Measurements from ENCODE around the gene ACTG1. TPM values are rescaled to one million over a fixed set of nuclear protein-coding genes. Genes with fewer than 3 reads are reported as not detected.
A peak's percentile ranks its signal among the peaks of the same experiment; 100 is the strongest.

ACTG1 gene
- polyA plus RNA-seq, 1 of the 3 experiments (the other 2 are of a cell fraction) = 7,871 TPM

- H3K79me2 ChIP-seq (ENCODE audit: insufficient read depth) = peaks cover 56% of the 10 kb centered on the region
- peaks cover 43 to 50% of the 10 kb centered on the region in 2 experiments for H3K36me3 ChIP-seq (replicated peaks in 1 of 2; ENCODE audit: control insufficient read depth in 1 of 2, insufficient read depth in 2 of 2, low read length in 1 of 2)
- no peak overlapping the region for H3K4me2 ChIP-seq
- WGBS (ENCODE audit: low lambda C conversion rate) = 90% methylated on average over 21 of the region's 27 CpGs
- no peak overlapping the region for H2AFZ ChIP-seq (ENCODE audit: low read depth)
- no peak overlapping the region for H3K4me3 ChIP-seq (ENCODE audit: low read depth in 2 of 2, low read length in 1 of 2)
- H3K27ac ChIP-seq (ENCODE audit: low read depth in 2 of 2, low read length in 1 of 2) = no peak overlapping the region
- no peaks in the 10 kb centered on the region for H3K9me3 ChIP-seq
- DNase-seq = no peak
- peaks cover 10% of the 10 kb centered on the region; the same call in 1 of the 2 replicates for H4K20me1 ChIP-seq (ENCODE audit: insufficient read depth)
- no peaks in the 10 kb centered on the region for H3K27me3 ChIP-seq (ENCODE audit: insufficient read depth)
- H3K9ac ChIP-seq = no peak overlapping the region
- H3K9me2 ChIP-seq = no peaks in the 10 kb centered on the region
- TF ChIP-seq RAD21 (IDR thresholded peaks at IDR 0.05; ENCODE audit: low read length) (peak; percentile 15; the same call in 1 of the 2 replicates), SMC3 (IDR thresholded peaks at IDR 0.05; ENCODE audit: low read depth, low read length) (peak; percentile 18; the same call in 1 of the 2 replicates), PBX3 (IDR thresholded peaks at IDR 0.05) (no peak), FOSL2 (IDR thresholded peaks at IDR 0.05; ENCODE audit: borderline replicate concordance, low read depth) (no peak)
- TF ChIP-seq, protein P1, sequence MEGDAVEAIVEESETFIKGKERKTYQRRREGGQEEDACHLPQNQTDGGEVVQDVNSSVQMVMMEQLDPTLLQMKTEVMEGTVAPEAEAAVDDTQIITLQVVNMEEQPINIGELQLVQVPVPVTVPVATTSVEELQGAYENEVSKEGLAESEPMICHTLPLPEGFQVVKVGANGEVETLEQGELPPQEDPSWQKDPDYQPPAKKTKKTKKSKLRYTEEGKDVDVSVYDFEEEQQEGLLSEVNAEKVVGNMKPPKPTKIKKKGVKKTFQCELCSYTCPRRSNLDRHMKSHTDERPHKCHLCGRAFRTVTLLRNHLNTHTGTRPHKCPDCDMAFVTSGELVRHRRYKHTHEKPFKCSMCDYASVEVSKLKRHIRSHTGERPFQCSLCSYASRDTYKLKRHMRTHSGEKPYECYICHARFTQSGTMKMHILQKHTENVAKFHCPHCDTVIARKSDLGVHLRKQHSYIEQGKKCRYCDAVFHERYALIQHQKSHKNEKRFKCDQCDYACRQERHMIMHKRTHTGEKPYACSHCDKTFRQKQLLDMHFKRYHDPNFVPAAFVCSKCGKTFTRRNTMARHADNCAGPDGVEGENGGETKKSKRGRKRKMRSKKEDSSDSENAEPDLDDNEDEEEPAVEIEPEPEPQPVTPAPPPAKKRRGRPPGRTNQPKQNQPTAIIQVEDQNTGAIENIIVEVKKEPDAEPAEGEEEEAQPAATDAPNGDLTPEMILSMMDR (IDR thresholded peaks at IDR 0.05) = peak; percentile 47
- H3F3A ChIP-seq (replicated peaks; ENCODE audit: insufficient read depth) = peaks cover 38% of the 10 kb centered on the region
- CTCF ChIA-PET = interaction anchor here (0.5 to 3.3 kb wide), 5 partner anchors 21 to 301 kb away, joined by 3 to 16 read pairs (median 3); no protein-coding TSS in a partner anchor
- POLR2A ChIA-PET = no interaction called here
- H3K4me1 ChIP-seq (ENCODE audit: control insufficient read depth in 1 of 2, insufficient read depth in 2 of 2, low read depth in 1 of 2, low read length in 1 of 2) = peaks cover 1 to 20% of the 10 kb centered on the region in 2 experiments; a peak in 3 of 4 replicates
Observed at GRCh38 chr17:81558941-81559806, 46.6 kb upstream of the ACTG1 start.

GRCh38 chr17:81558115-81558468 is 45.5 kb upstream of the ACTG1 start:
- Histone ChIP-seq H4K20me1 (ENCODE audit: insufficient read depth) (peaks cover 10% of the 10 kb centered on the region; the same call in 1 of the 2 replicates), H3K9ac (no peak overlapping the region), H3K9me2 (no peaks in the 10 kb centered on the region), H3K4me2 (no peak overlapping the region), H3K27ac (ENCODE audit: low read depth in 2 of 2, low read length in 1 of 2) (no peak overlapping the region), H3F3A (replicated peaks; ENCODE audit: insufficient read depth) (peaks cover 49% of the 10 kb centered on the region), H3K36me3 (replicated peaks in 1 of 2; ENCODE audit: control insufficient read depth in 1 of 2, insufficient read depth in 2 of 2, low read length in 1 of 2) (peaks cover 37 to 41% of the 10 kb centered on the region in 2 experiments), H3K79me2 (ENCODE audit: insufficient read depth) (peaks cover 45% of the 10 kb centered on the region), H3K4me1 (ENCODE audit: control insufficient read depth in 1 of 2, insufficient read depth in 2 of 2, low read depth in 1 of 2, low read length in 1 of 2) (peaks cover 12 to 25% of the 10 kb centered on the region in 2 experiments; a peak in 3 of 4 replicates), H3K9me3 (no peaks in the 10 kb centered on the region), H3K4me3 (ENCODE audit: low read depth in 2 of 2, low read length in 1 of 2) (no peak overlapping the region), H3K27me3 (ENCODE audit: insufficient read depth) (no peaks in the 10 kb centered on the region), H2AFZ (ENCODE audit: low read depth) (no peak overlapping the region)
- ChIA-PET CTCF (interaction anchor here (1.7 to 3.3 kb wide), 2 partner anchors 9 to 43 kb away, joined by 6 to 16 read pairs; no protein-coding TSS in a partner anchor), POLR2A (no interaction called here)
- TF ChIP-seq MEF2A (IDR thresholded peaks at IDR 0.05; ENCODE audit: borderline replicate concordance, low read depth) (no peak), YY1 (IDR thresholded peaks at IDR 0.05; ENCODE audit: low read depth) (no peak), RCOR1 (IDR thresholded peaks at IDR 0.05; ENCODE audit: low read length) (no peak), RXRA (IDR thresholded peaks at IDR 0.05; ENCODE audit: borderline replicate concordance, low read depth) (no peak), EP300 (IDR thresholded peaks at IDR 0.05; ENCODE audit: borderline replicate concordance in 1 of 2, low read depth in 1 of 2, low read length in 1 of 2) (no peak), RFX5 (IDR thresholded peaks at IDR 0.05; ENCODE audit: low read length) (no peak)
- TF ChIP-seq, protein P2, sequence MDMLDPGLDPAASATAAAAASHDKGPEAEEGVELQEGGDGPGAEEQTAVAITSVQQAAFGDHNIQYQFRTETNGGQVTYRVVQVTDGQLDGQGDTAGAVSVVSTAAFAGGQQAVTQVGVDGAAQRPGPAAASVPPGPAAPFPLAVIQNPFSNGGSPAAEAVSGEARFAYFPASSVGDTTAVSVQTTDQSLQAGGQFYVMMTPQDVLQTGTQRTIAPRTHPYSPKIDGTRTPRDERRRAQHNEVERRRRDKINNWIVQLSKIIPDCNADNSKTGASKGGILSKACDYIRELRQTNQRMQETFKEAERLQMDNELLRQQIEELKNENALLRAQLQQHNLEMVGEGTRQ (IDR thresholded peaks at IDR 0.05; ENCODE audit: borderline replicate concordance, low read depth, low read length) = no peak
- TF ChIP-seq, protein P3, sequence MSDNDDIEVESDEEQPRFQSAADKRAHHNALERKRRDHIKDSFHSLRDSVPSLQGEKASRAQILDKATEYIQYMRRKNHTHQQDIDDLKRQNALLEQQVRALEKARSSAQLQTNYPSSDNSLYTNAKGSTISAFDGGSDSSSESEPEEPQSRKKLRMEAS (IDR thresholded peaks at IDR 0.05; ENCODE audit: low read depth) = no peak
- no peak for DNase-seq
- WGBS (ENCODE audit: low lambda C conversion rate) = 97% methylated on average over 7 of the region's 12 CpGs

Measured in SK-N-SH (cell line).